Measurements from ENCODE around the gene STAMBP. TPM values are rescaled to one million over a fixed set of nuclear protein-coding genes. Genes with fewer than 3 reads are reported as not detected.

STAMBP gene
- total and polyA plus RNA-seq, 9 of the 15 experiments (the other 6 are each of a cell fraction or from before 2014, with no cell fraction given), result 36.9 to 75.2 (median 48.8) TPM

DNA sequence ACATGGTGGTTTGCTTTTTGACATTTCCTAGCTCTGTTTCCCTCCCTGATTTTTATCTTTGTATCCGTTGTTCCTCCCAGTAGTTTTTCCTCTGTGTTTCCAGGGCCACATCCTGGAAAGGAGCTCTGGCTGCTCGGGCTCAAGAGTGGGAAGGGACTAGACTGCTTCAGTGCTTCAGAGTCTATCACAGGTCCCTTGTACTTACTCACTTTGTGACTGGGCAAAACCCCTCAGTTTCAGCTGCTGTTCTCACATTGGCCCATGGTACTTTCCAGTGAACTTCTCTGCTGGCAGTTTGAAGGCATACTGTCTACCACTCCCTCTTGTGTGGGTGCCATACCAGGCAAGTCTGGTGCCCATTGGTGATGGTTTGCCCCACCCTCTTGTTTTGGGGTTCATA lies 7.5 kb upstream of the STAMBP start:
- Histone ChIP-seq H3K79me2 (ENCODE audit: control insufficient read depth, insufficient read depth, low read length) (no peaks in the 10 kb centered on the region), H2AFZ (ENCODE audit: low read depth, low read length) (peak overlapping the region; percentile 63), H3K4me2 (ENCODE audit: insufficient read depth, low read length) (no peak overlapping the region), H3K9me1 (ENCODE audit: control insufficient read depth, insufficient read depth, low read length) (no peaks in the 10 kb centered on the region), H3K4me1 (replicated peaks in 1 of 2; ENCODE audit: control insufficient read depth in 2 of 2, insufficient read depth in 2 of 2, low read length in 2 of 2) (peaks cover 4 to 6% of the 10 kb centered on the region in 2 experiments; a peak in 2 of 5 replicates), H3K27me3 (ENCODE audit: control insufficient read depth in 2 of 2, insufficient read depth in 2 of 2, low read length in 2 of 2) (no peaks in the 10 kb centered on the region), H4K20me1 (replicated peaks; ENCODE audit: control insufficient read depth, insufficient read depth, low read length) (no peaks in the 10 kb centered on the region), H3K9ac (ENCODE audit: insufficient read depth in 1 of 2, low read depth in 2 of 2, low read length in 2 of 2) (peak overlapping the region in 1 of 2 experiments; percentile 48; a peak in 1 of 4 replicates), H3K9me3 (replicated peaks; ENCODE audit: control insufficient read depth, insufficient read depth, low read depth, low read length) (no peaks in the 10 kb centered on the region), H3K4me3 (no peak overlapping the region), H3K27ac (ENCODE audit: extremely low read depth, low read depth, low read length) (no peak overlapping the region), H3K36me3 (ENCODE audit: control insufficient read depth, insufficient read depth, low read length) (no peaks in the 10 kb centered on the region)
- in situ Hi-C loops (cut with MboI) (no loop called here), intact Hi-C loops (cut with micrococcal nuclease) (loop anchor here (10.0 kb wide), 7 partner anchors 146 to 574 kb away; partner anchors contain the start of genes BOLA3 and TET3)
- WGBS (ENCODE audit: insufficient coverage, low coverage, missing lambda C conversion rate), result 0% methylated on average over 2 of the region's 2 CpGs
- FAIRE-seq, result no peak
- CTCF ChIA-PET (ENCODE audit: low intra/inter-chr PET ratio), result interaction anchor here (0.6 kb wide), 1 partner anchor 166 kb away, joined by 4 read pairs; no protein-coding TSS in a partner anchor
- TF ChIP-seq ETV1 (tag; conservative IDR thresholded peaks at IDR 0.05; ENCODE audit: low read depth) (0 out of 2 replicates have a peak, but pooled peaks have one; percentile 15), ZNF778 (CRISPR knock-in tag; IDR thresholded peaks at IDR 0.05) (no peak), MAZ (CRISPR knock-in tag; conservative IDR thresholded peaks at IDR 0.05 in 1 of 2, IDR thresholded peaks at IDR 0.05 in 1 of 2) (0 out of 4 replicates have a peak, but pooled peaks of 1 of the 2 experiments have one; percentile 19), GATAD2A (IDR thresholded peaks at IDR 0.05) (no peak)
- no TSS peak for BruUV-seq (replicated peaks)
- no peak for DNase-seq (ENCODE audit: extremely low read depth in 1 of 4, low spot score in 3 of 4)
- peak; percentile 51; the same call in 1 of the 3 replicates for ATAC-seq
- POLR2A ChIA-PET, result interaction anchor here (0.6 to 1.4 kb wide), 6 partner anchors 48 to 604 kb away, joined by 3 to 4 read pairs (median 4); no protein-coding TSS in a partner anchor

DNA sequence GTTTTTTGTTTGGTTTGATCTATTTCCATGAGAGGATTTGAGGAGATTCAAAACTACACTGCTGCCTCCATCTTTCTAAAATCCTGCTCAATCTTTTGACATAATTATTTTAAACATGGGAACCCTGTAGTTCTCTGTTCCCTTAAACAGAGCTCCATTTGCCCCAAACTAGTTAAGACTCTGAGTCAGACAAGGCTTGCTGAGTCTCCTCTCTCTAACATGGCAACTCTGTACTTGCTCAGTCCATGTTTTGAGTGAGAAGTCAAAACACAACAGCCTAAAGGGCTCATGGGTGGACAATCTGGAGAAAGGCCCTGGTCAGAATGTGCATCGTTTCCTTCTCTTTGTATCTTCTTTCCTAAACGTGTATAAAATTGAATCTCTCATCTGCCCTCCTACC lies 7.1 kb upstream of the STAMBP start:
- ATAC-seq (no peak), FAIRE-seq (no peak), DNase-seq (ENCODE audit: extremely low read depth in 1 of 4, low spot score in 3 of 4) (no peak)
- Histone ChIP-seq H3K9me3 (replicated peaks; ENCODE audit: control insufficient read depth, insufficient read depth, low read depth, low read length) (no peaks in the 10 kb centered on the region), H3K27me3 (ENCODE audit: control insufficient read depth in 2 of 2, insufficient read depth in 2 of 2, low read length in 2 of 2) (no peaks in the 10 kb centered on the region), H3K9ac (ENCODE audit: insufficient read depth in 1 of 2, low read depth in 2 of 2, low read length in 2 of 2) (no peak overlapping the region), H3K4me3 (no peak overlapping the region), H3K4me1 (replicated peaks in 1 of 2; ENCODE audit: control insufficient read depth in 2 of 2, insufficient read depth in 2 of 2, low read length in 2 of 2) (peaks cover 4 to 6% of the 10 kb centered on the region in 2 experiments; a peak in 2 of 5 replicates), H2AFZ (ENCODE audit: low read depth, low read length) (no peak overlapping the region), H3K9me1 (ENCODE audit: control insufficient read depth, insufficient read depth, low read length) (no peaks in the 10 kb centered on the region), H3K27ac (ENCODE audit: extremely low read depth, low read depth, low read length) (no peak overlapping the region), H3K79me2 (ENCODE audit: control insufficient read depth, insufficient read depth, low read length) (no peaks in the 10 kb centered on the region), H3K4me2 (ENCODE audit: insufficient read depth, low read length) (no peak overlapping the region), H4K20me1 (replicated peaks; ENCODE audit: control insufficient read depth, insufficient read depth, low read length) (no peaks in the 10 kb centered on the region), H3K36me3 (ENCODE audit: control insufficient read depth, insufficient read depth, low read length) (no peaks in the 10 kb centered on the region)
- no TSS peak for BruUV-seq (replicated peaks)
- WGBS (ENCODE audit: insufficient coverage, low coverage, missing lambda C conversion rate), result 0% methylated on average over 2 of the region's 2 CpGs
- in situ Hi-C loops (cut with MboI) (no loop called here), intact Hi-C loops (cut with micrococcal nuclease) (loop anchor here (10.0 kb wide), 7 partner anchors 147 to 573 kb away; partner anchors contain the start of genes BOLA3 and TET3)
- ChIA-PET POLR2A (interaction anchor here (0.6 to 1.4 kb wide), 4 partner anchors 49 to 513 kb away, joined by 3 to 4 read pairs (median 4); no protein-coding TSS in a partner anchor), CTCF (ENCODE audit: low intra/inter-chr PET ratio) (interaction anchor here (0.6 kb wide), 1 partner anchor 166 kb away, joined by 4 read pairs; no protein-coding TSS in a partner anchor)
- TF ChIP-seq L3MBTL2 (IDR thresholded peaks at IDR 0.05), result no peak
- TF ChIP-seq, protein P1, sequence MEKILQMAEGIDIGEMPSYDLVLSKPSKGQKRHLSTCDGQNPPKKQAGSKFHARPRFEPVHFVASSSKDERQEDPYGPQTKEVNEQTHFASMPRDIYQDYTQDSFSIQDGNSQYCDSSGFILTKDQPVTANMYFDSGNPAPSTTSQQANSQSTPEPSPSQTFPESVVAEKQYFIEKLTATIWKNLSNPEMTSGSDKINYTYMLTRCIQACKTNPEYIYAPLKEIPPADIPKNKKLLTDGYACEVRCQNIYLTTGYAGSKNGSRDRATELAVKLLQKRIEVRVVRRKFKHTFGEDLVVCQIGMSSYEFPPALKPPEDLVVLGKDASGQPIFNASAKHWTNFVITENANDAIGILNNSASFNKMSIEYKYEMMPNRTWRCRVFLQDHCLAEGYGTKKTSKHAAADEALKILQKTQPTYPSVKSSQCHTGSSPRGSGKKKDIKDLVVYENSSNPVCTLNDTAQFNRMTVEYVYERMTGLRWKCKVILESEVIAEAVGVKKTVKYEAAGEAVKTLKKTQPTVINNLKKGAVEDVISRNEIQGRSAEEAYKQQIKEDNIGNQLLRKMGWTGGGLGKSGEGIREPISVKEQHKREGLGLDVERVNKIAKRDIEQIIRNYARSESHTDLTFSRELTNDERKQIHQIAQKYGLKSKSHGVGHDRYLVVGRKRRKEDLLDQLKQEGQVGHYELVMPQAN (IDR thresholded peaks at IDR 0.05; ENCODE audit: borderline replicate concordance), result no peak
- no peak for TF ChIP-seq ZNF586 (CRISPR knock-in tag; conservative IDR thresholded peaks at IDR 0.05)
- TF ChIP-seq ARID1B (IDR thresholded peaks at IDR 0.05), result no peak
- no peak for TF ChIP-seq SMAD2 (IDR thresholded peaks at IDR 0.05; ENCODE audit: low read depth, low read length)
- TF ChIP-seq ZNF589 (CRISPR knock-in tag; IDR thresholded peaks at IDR 0.05; ENCODE audit: low read depth), result no peak
- no peak for TF ChIP-seq ZNF134 (CRISPR knock-in tag; conservative IDR thresholded peaks at IDR 0.05)
- TF ChIP-seq ZNF780A (CRISPR knock-in tag; IDR thresholded peaks at IDR 0.05), result no peak
- TF ChIP-seq, protein P2, sequence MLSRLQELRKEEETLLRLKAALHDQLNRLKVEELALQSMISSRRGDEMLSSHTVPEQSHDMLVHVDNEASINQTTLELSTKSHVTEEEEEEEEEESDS (CRISPR knock-in tag; IDR thresholded peaks at IDR 0.05), result no peak
- no peak for TF ChIP-seq STAG1 (CRISPR knock-in tag; IDR thresholded peaks at IDR 0.05; ENCODE audit: borderline replicate concordance)
- no peak for TF ChIP-seq CHD2 (IDR thresholded peaks at IDR 0.05; ENCODE audit: low read depth, low read length)
